SH-SY5Y (cell line): ENCODE data around the gene PAH.

Experiments
- GATA2 ChIP-seq: IDR thresholded peaks from 2 replicates; pipeline ENCODE4 v1.6.1; 2011; ENCODE audit warnings: mild to moderate bottlenecking, low read depth, low read length
- GATA3 ChIP-seq: IDR thresholded peaks from 2 replicates; pipeline ENCODE4 v1.6.1; 2011; ENCODE audit warnings: low read depth, mild to moderate bottlenecking, low read length, moderate library complexity

Gene PAH

GRCh38 chr12:102799229-102799628 is 117.8 kb downstream of the PAH start:
- TF ChIP-seq GATA2 (no peak), GATA3 (no peak)

DNA sequence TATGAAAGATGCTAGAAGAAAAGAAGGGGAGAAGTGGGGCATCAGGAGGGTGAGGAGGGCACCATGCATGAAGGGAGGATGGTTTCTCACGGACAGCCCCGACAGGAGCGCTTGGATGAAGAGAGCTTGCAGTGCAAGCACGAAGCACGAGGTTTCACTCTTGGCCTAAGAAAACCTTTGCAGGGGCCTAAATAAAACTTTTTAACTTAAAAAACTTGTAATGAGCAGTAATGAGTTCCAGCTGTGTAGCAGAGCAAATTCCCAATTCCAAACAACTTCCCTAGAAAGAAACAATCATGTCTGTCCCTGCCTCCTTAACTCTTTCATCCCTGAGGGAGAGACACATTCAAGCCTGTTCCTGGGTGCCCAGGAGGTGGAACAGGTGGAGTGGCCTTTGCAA is 119.5 kb downstream of the PAH start:
- TF ChIP-seq GATA3, result no peak

- TF ChIP-seq GATA3 (no peak), GATA2 (no peak)
Observed at GRCh38 chr12:102793921-102794320, 123.1 kb downstream of the PAH start.
